ENCODE measurements around the gene UBE2O. TPM values are rescaled to one million over a fixed set of nuclear protein-coding genes. Genes with fewer than 3 reads are reported as not detected.

UBE2O gene
- total RNA-seq, 1 donor from 2014 or later: 12.6 TPM

DNA sequence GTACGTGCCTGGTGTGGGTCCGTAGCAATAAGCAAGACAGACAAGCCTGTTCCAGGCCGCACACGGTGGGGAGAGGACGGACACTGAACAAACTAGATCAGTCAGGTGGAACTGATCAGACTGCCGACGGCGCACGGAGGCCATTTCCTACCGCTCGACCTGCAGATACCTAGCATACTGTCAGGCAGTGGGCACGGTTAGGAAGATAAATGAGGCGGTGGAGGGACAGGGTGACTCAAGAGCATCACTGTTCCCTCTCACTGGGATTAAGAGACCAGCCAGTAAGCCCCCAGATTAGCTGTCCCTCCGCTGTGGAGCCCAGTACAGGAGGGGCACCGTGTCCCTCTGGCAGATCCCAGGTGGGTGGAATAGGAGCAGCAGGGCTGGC, 19.3 kb upstream of the UBE2O start:
- Histone ChIP-seq H3K27me3 (ENCODE audit: control insufficient read depth, insufficient read depth, low read length) (no peaks in the 10 kb centered on the region), H3K4me3 (ENCODE audit: low read depth, low read length) (no peak overlapping the region), H3K36me3 (ENCODE audit: control insufficient read depth, insufficient read depth, low read length) (peaks cover 2% of the 10 kb centered on the region)
- TF ChIP-seq, protein P1, sequence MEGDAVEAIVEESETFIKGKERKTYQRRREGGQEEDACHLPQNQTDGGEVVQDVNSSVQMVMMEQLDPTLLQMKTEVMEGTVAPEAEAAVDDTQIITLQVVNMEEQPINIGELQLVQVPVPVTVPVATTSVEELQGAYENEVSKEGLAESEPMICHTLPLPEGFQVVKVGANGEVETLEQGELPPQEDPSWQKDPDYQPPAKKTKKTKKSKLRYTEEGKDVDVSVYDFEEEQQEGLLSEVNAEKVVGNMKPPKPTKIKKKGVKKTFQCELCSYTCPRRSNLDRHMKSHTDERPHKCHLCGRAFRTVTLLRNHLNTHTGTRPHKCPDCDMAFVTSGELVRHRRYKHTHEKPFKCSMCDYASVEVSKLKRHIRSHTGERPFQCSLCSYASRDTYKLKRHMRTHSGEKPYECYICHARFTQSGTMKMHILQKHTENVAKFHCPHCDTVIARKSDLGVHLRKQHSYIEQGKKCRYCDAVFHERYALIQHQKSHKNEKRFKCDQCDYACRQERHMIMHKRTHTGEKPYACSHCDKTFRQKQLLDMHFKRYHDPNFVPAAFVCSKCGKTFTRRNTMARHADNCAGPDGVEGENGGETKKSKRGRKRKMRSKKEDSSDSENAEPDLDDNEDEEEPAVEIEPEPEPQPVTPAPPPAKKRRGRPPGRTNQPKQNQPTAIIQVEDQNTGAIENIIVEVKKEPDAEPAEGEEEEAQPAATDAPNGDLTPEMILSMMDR (IDR thresholded peaks at IDR 0.05; ENCODE audit: insufficient read depth, low read length, poor library complexity, severe bottlenecking): no peak
- no peak for DNase-seq (ENCODE audit: low read depth)

DNA sequence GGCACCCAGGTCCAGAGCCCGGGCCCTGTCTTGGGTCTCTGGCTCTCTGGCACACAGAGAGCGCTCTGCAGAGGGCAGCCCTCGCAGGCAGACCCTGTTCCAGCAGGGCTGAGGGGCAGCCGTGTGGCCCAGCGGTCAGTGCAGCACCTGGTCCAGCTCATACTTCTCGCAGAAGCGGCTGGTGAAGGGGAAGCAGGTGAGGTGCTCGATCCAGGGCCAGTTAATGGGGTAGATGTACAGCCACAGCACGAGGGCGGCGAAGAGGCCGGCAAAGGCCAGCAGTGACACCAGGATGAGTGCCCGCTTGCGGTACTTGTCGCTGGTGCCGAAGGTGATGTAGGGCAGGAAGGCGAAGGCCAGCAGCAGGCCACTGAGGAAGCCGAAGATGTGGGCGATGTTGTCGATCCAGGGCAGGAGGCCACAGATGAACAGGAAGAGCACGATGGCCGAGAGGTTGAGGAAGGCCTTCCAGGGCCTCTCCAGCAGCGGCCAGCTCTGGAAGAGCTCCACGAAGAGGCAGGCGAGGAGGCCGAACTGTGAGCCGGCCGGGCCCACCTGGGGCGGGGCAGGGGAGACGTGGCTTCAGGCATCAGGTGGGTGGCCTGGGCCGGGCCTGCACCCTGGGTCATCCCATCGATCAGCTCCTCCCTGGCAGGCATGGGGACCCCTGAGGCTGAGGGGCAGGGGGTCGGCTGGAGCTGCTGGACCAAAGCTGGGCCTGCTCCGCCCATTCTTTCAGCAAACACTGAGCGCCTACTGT, 18.7 kb upstream of the UBE2O start:
- Histone ChIP-seq H3K4me3 (ENCODE audit: low read depth, low read length) (no peak overlapping the region), H3K36me3 (ENCODE audit: control insufficient read depth, insufficient read depth, low read length) (peaks cover 2% of the 10 kb centered on the region), H3K27me3 (ENCODE audit: control insufficient read depth, insufficient read depth, low read length) (no peaks in the 10 kb centered on the region)
- TF ChIP-seq, protein P1 (IDR thresholded peaks at IDR 0.05; ENCODE audit: insufficient read depth, low read length, poor library complexity, severe bottlenecking): no peak
- no peak for DNase-seq (ENCODE audit: low read depth)

DNA sequence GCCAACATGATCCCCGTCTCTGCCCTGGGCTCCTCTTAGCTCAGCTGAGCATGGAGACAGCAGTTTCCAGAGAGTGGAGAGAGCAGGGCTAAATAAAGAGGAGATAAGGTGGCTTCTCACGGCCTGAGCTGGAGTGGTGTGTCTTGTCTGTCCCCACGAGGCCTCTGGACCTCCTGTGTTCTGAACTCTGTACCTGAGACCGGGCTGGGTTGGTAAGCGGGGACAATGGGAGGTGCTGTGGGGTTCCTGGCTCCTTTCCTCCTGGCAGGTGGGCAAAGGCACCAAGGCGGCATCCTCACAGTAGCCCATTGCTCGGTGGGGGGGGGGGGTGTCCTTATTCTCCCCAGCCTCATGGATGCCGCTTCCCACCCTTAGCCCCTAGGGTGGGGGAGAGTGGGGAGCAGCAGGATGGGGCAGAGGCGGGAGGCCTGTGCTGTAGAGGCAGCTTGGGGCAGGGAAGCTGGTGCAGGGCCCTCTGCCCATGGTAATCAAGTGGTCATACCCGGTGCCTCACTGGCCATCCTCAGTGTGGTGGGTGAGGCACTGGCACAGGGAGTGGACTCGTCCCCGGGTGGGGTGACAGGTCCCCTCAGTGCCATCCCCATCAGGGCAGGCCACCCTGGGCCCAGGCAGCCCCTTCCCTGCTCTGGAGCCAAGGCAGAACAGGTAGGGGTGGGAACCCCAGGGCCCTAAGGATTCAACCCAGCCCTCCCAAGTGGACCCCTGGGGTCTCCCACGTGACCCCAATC, 17.2 kb upstream of the UBE2O start:
- Histone ChIP-seq H3K36me3 (ENCODE audit: control insufficient read depth, insufficient read depth, low read length) (no peaks in the 10 kb centered on the region), H3K4me3 (ENCODE audit: low read depth, low read length) (no peak overlapping the region), H3K27me3 (ENCODE audit: control insufficient read depth, insufficient read depth, low read length) (no peaks in the 10 kb centered on the region)
- TF ChIP-seq, protein P1 (IDR thresholded peaks at IDR 0.05; ENCODE audit: insufficient read depth, low read length, poor library complexity, severe bottlenecking): no peak
- DNase-seq (ENCODE audit: low read depth): no peak

DNA sequence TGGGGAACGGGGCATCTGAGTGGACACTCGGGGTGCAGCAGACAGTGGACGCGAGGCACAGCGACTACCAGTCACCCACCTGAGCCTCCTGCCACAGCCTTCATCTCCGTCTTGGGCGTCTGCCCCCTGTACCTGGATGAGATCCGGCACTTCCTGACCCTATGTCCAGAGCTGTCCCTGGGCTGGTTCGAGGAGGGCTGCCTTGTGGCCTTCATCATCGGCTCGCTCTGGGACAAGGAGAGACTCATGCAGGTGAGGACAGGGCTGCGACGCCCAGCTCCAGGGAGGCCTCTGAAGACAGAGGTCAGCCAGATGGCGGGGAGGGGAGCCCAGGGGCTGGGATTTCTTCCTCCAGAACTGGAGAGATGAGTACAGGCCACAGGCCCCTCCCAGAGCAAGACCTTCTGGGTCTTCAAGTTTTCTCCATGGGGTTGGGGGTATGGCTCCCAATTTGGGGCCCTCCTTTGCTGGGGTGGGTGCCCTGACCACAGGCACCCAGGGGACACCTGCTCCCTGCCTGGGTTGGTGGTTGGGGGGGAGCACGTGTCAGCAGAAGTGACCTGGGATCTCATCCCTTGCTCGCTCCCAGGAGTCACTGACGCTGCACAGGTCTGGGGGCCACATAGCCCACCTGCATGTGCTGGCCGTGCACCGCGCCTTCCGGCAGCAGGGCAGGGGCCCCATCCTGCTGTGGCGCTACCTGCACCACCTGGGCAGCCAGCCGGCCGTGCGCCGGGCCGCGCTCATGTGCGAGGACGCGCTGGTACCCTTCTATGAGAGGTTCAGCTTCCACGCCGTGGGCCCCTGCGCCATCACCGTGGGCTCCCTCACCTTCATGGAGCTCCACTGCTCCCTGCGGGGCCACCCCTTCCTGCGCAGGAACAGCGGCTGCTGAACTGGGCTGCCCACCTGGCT, 16.4 kb upstream of the UBE2O start:
- DNase-seq (ENCODE audit: low read depth): no peak
- no peaks in the 10 kb centered on the region for H3K27me3 ChIP-seq (ENCODE audit: control insufficient read depth, insufficient read depth, low read length)
- TF ChIP-seq, protein P1 (IDR thresholded peaks at IDR 0.05; ENCODE audit: insufficient read depth, low read length, poor library complexity, severe bottlenecking): no peak
- H3K36me3 ChIP-seq (ENCODE audit: control insufficient read depth, insufficient read depth, low read length): no peaks in the 10 kb centered on the region
- H3K4me3 ChIP-seq (ENCODE audit: low read depth, low read length): no peak overlapping the region

DNA sequence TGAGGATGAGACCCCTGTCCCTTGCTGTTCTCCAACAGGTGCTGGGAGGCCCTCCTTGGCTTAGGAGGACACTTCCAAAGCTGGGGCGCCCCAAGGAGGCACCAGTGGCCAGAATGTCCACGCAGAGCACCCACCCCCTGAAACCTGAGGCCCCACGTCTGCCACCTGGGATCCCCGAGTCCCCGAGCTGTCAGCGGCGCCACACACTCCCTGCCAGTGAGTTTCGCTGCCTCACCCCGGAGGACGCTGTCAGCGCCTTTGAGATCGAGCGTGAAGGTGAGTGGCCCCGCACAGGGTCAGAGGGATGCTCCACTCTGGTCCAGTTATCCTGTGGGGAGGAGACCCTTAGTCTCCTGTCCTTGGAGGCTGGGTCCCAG, 15.7 kb upstream of the UBE2O start:
- Histone ChIP-seq H3K4me3 (ENCODE audit: low read depth, low read length) (no peak overlapping the region), H3K27me3 (ENCODE audit: control insufficient read depth, insufficient read depth, low read length) (no peaks in the 10 kb centered on the region), H3K36me3 (ENCODE audit: control insufficient read depth, insufficient read depth, low read length) (no peaks in the 10 kb centered on the region)
- TF ChIP-seq, protein P1 (IDR thresholded peaks at IDR 0.05; ENCODE audit: insufficient read depth, low read length, poor library complexity, severe bottlenecking): no peak
- no peak for DNase-seq (ENCODE audit: low read depth)
